Nephron (organoid): ENCODE data around the gene ARHGEF3.

Experiments used
- H3K27ac Mint-ChIP-seq, 3 experiments: 2 replicates each; pipeline ENCODE4 v1.8.0; 2020; ENCODE audit warnings: mixed read lengths in 3 of 3, mild to moderate bottlenecking in 2 of 3, moderate library complexity in 1 of 3
- H3K27me3 Mint-ChIP-seq: 2 replicates; pipeline ENCODE4 v1.8.0; 2021; ENCODE audit warnings: low read depth, mild to moderate bottlenecking, moderate library complexity, mixed read lengths
- H3K36me3 Mint-ChIP-seq: 2 replicates; pipeline ENCODE4 v1.8.0; 2020; ENCODE audit warnings: low read depth, mixed read lengths
- H3K4me1 Mint-ChIP-seq: 2 replicates; pipeline ENCODE4 v1.8.0; 2020; ENCODE audit warnings: mixed read lengths
- H3K4me3 Mint-ChIP-seq, 3 experiments: 2 replicates each; pipeline ENCODE4 v1.8.0; 2020; ENCODE audit warnings: mild to moderate bottlenecking in 3 of 3, mixed read lengths in 3 of 3, moderate library complexity in 2 of 3
- H3K9me3 Mint-ChIP-seq: 2 replicates; pipeline ENCODE4 v1.8.0; 2020; ENCODE audit warnings: mixed read lengths
- CTCF ChIP-seq, 3 experiments: fragments of 200-600 bp; sonication (generic); IDR thresholded peaks; one replicate each; pipeline ENCODE4 v1.5.0; 2021; ENCODE audit warnings: antibody characterized with exemption in 3 of 3; ENCODE audit not compliant: unreplicated experiment in 3 of 3

The ARHGEF3 gene

GRCh38 chr3:56796202-56796601 lies 5.5 kb downstream of the ARHGEF3 start:
- no peaks in the 10 kb centered on the region for H3K9me3 Mint-ChIP-seq
- H3K4me3 Mint-ChIP-seq: peak overlapping the region; percentile 35 to 71 (median 66)
- TF ChIP-seq CTCF (IDR thresholded peaks at IDR 0.05; ENCODE audit: unreplicated experiment in 3 of 3): no peak
- peaks cover 26% of the 10 kb centered on the region for H3K4me1 Mint-ChIP-seq
- peaks cover under 1% of the 10 kb centered on the region for H3K27me3 Mint-ChIP-seq
- H3K27ac Mint-ChIP-seq: peak overlapping the region in 1 of 3 experiments; percentile 14
- peaks cover 16% of the 10 kb centered on the region for H3K36me3 Mint-ChIP-seq

DNA sequence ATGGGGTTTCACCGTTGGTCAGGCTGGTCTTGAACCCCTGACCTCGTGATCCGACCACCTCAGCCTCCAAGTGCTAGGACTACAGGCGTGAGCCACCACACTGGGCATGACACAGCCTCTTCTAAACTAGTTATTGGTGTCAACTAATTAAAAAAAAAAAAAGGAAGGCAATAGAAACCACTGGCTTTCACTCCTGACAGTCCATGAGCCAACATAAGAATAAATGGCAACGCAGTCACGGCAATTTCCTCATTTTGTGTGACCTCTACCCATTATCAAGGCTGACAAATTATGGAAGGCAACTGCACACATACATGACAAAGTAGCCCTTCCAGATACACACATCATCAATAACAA lies 5.9 kb downstream of the ARHGEF3 start:
- TF ChIP-seq CTCF (IDR thresholded peaks at IDR 0.05; ENCODE audit: unreplicated experiment in 3 of 3): no peak
- peak overlapping the region in 2 of 3 experiments; percentile 66 to 71 for H3K4me3 Mint-ChIP-seq
- peaks cover 16% of the 10 kb centered on the region for H3K36me3 Mint-ChIP-seq
- H3K27ac Mint-ChIP-seq: peak overlapping the region in 2 of 3 experiments; percentile 14 to 80
- peaks cover 23% of the 10 kb centered on the region for H3K4me1 Mint-ChIP-seq
- no peaks in the 10 kb centered on the region for H3K9me3 Mint-ChIP-seq
- no peaks in the 10 kb centered on the region for H3K27me3 Mint-ChIP-seq

DNA sequence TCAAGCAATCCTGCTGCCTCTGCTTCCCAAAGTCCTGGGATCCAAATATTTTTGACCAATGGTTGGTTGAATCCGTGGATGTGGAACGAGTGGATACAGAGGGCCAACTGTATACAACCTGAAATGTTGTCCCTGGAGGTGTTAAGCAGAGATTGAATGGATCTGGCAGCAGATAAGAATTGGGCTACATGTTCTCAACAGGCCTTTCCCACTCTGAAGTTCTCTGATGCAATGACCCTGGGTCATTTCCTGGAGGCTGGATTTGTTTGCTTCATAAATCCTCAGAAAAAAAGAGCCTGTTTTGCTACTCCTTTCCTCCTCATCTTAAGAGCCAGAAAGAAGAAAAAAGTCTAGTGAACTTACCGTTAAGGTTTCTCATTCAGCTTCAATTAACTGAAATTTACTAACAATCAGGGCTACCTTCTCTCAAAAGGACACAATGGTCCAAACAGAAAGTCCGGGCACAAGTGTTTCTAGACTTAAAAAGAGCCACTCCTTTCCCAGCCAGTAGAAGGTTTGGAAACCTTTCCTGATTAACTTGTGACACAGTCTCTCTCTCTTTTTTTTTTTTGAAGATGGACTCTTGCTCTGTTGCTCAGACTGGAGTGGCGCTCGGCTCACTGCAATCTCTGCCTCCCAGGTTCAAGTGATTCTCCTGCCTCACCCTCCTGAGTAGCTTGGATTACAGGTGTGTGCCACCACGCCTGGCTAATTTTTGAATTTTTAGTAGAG lies 6.5 kb downstream of the ARHGEF3 start:
- peaks cover 23% of the 10 kb centered on the region for H3K4me1 Mint-ChIP-seq
- no peaks in the 10 kb centered on the region for H3K9me3 Mint-ChIP-seq
- peak overlapping the region in 2 of 3 experiments; percentile 80 to 89 for H3K27ac Mint-ChIP-seq
- peaks cover 18% of the 10 kb centered on the region for H3K36me3 Mint-ChIP-seq
- peak overlapping the region; percentile 30 to 71 (median 66) for H3K4me3 Mint-ChIP-seq
- H3K27me3 Mint-ChIP-seq: no peaks in the 10 kb centered on the region
- no peak for TF ChIP-seq CTCF (IDR thresholded peaks at IDR 0.05; ENCODE audit: unreplicated experiment in 3 of 3)

- Mint-ChIP-seq H3K4me1 (peaks cover 19% of the 10 kb centered on the region), H3K4me3 (no peak overlapping the region), H3K36me3 (peaks cover 17% of the 10 kb centered on the region), H3K27me3 (no peaks in the 10 kb centered on the region), H3K9me3 (no peaks in the 10 kb centered on the region), H3K27ac (peak overlapping the region in 1 of 3 experiments; percentile 29)
- TF ChIP-seq CTCF (IDR thresholded peaks at IDR 0.05; ENCODE audit: unreplicated experiment in 3 of 3): no peak
Observed at GRCh38 chr3:56792193-56792592, 9.6 kb downstream of the ARHGEF3 start.

DNA sequence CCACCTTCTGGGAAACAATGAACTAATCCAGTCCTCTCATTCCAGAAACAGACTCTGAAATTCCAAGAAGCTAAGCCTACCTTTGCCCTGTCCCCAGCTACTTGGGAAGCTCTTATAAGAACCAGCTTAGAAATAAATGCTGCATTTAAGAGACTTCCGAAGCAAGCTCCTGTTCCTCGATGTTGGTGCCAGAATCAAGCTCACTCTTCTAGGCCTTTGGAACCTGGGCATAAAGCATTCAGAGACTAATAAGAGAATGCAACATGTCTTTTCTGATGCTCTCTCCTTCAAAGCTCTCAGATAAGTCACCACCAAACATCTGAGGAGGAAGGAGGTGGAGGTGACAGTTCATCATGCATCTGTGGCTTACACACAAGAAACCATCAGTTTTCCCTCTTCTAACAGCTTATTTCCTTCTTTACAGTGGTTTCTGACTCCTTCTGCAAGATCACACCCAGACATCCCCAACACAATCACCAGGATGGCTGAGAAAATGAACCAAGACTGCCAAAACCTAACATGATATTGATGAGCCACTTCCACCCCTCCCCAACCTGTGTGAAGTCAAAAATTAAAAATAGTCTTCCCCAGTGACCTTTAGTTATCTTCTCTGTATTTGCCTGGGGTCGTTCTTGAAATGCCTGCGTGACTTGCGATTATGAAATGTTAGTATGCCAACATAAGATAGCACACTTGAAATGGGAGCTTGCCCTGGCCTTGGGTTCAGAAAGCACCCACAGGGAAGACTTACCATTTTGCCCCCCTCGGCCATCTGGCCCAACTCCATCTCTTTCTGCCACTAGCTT lies 11.5 kb downstream of the ARHGEF3 start:
- TF ChIP-seq CTCF (IDR thresholded peaks at IDR 0.05; ENCODE audit: unreplicated experiment in 3 of 3): no peak
- no peaks in the 10 kb centered on the region for H3K9me3 Mint-ChIP-seq
- peaks cover 12% of the 10 kb centered on the region for H3K36me3 Mint-ChIP-seq
- H3K4me1 Mint-ChIP-seq: peaks cover 32% of the 10 kb centered on the region
- no peaks in the 10 kb centered on the region for H3K27me3 Mint-ChIP-seq
- no peak overlapping the region for H3K27ac Mint-ChIP-seq
- H3K4me3 Mint-ChIP-seq: peak overlapping the region in 1 of 3 experiments; percentile 10
